Activated naive CD4-positive, alpha-beta T cell treated with anti-CD3 and anti-CD28 coated beads, Interleukin-2, amount 50 U/mL, for 24 hours (primary cell): Measurements from ENCODE around the gene TSN.

Source experiments
- H3K27ac Mint-ChIP-seq: one replicate; pipeline ENCODE4 v1.8.0; 2021; ENCODE audit warnings: mild to moderate bottlenecking, mixed read lengths
- H3K27me3 Mint-ChIP-seq: one replicate; pipeline ENCODE4 v1.8.0; 2021; ENCODE audit warnings: mixed read lengths
- H3K36me3 Mint-ChIP-seq: one replicate; pipeline ENCODE4 v1.8.0; 2021; ENCODE audit warnings: mixed read lengths
- H3K4me1 Mint-ChIP-seq: one replicate; pipeline ENCODE4 v1.8.0; 2021; ENCODE audit warnings: mixed read lengths
- H3K4me3 Mint-ChIP-seq: one replicate; pipeline ENCODE4 v1.8.0; 2021; ENCODE audit warnings: mild to moderate bottlenecking, mixed read lengths
- H3K9me3 Mint-ChIP-seq: one replicate; pipeline ENCODE4 v1.8.0; 2021; ENCODE audit warnings: mixed read lengths

TSN gene

DNA sequence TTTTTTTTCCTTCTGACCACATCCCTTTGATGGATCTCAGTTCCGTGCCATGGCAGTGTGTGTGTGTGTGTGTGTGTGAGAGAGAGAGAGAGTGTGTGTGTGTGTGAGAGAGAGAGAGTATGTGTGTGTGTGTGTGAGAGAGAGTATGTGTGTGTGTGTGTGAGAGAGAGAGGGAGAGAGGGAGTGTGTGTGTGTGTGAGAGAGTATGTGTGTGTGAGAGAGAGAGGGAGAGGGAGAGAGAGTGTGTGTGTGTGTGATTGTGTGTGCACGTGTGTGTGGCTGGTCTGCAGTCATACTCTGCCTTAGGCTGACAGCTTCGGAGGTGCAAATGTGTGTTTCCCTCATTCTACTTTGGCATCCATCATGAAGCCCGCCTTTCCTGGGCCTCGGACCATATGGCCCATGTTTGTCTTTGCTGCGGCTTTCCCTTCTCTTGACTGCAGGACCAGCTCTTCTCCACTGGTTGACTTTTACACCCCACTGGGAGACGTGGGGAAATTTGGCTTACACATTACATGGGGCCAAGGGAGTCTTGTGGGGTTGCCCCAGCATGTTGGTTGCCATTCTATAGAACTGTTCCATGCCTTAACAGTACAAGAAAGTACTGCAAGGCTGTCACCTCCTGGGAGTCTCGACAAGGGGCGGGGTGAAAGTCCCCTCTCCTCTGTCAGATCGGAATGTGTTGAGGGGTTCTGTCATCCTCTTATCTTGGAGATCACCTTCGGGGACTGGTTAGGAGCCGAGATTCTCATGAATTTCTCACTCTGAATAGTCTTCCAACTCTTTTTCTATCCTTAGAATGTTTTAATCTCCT lies 21.6 kb downstream of the TSN start:
- H3K27ac Mint-ChIP-seq = no peak overlapping the region
- H3K36me3 Mint-ChIP-seq = no peaks in the 10 kb centered on the region
- H3K4me3 Mint-ChIP-seq = no peak overlapping the region
- no peaks in the 10 kb centered on the region for H3K9me3 Mint-ChIP-seq
- H3K4me1 Mint-ChIP-seq = no peaks in the 10 kb centered on the region
- H3K27me3 Mint-ChIP-seq = no peaks in the 10 kb centered on the region

DNA sequence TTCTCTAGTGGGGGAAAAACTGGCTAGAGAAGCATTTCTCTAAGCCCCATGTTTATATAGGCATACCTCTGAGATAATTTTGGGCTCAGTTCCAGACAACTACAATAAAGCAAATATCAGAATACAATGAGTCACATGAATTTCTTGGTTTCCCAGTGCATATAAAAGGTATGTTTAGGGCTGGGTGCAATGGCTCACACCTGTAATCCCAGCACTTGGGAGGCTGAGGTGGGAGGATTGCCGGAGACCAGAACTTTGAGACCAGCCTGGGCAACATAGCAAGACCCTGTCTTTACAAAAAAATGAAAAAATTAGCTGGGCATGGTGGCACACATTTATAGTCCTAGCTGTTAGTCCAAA lies 22.2 kb downstream of the TSN start:
- no peaks in the 10 kb centered on the region for H3K9me3 Mint-ChIP-seq
- H3K4me1 Mint-ChIP-seq = no peaks in the 10 kb centered on the region
- no peaks in the 10 kb centered on the region for H3K36me3 Mint-ChIP-seq

DNA sequence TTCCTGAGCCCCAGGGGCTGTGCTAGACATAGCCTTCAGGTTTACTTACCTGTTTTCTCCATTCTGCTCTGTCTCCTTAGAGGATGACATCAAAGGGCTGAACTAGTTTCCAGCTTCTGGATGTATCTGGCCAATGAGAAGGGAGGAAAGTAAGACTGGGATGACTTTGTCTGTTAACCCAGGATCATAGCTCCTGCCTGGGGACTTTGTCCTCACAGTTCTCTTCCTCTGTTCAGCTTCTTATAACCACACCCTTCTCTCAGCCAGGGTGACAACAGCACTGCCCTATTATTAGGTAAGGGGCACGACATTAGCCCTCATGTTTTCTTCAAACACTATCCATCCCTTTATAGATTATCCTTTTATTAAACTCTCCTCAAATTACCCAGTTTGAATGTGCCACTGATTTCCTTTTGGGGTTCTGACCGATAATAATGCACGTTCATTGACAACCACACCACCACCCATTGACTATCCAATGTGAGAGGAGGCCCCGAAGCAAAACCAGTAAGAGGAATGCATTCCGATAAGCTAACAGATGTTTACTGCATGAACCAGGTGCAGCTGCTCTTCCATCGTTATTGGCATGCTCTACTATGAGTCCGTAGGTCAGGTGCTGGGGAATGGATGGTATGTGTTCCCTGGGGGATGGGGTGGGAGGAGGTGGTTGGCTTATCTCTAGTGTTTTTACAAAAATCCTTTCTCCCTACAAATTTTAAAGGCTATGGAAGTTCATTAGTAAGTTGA lies 23.5 kb downstream of the TSN start:
- Mint-ChIP-seq H3K4me3 (no peak overlapping the region), H3K27me3 (no peaks in the 10 kb centered on the region), H3K36me3 (no peaks in the 10 kb centered on the region), H3K27ac (no peak overlapping the region), H3K4me1 (no peaks in the 10 kb centered on the region), H3K9me3 (no peaks in the 10 kb centered on the region)

More for the DNA sequence above, 22.2 kb downstream of the TSN start:
- Mint-ChIP-seq H3K27ac (no peak overlapping the region), H3K4me3 (no peak overlapping the region), H3K27me3 (no peaks in the 10 kb centered on the region)

DNA sequence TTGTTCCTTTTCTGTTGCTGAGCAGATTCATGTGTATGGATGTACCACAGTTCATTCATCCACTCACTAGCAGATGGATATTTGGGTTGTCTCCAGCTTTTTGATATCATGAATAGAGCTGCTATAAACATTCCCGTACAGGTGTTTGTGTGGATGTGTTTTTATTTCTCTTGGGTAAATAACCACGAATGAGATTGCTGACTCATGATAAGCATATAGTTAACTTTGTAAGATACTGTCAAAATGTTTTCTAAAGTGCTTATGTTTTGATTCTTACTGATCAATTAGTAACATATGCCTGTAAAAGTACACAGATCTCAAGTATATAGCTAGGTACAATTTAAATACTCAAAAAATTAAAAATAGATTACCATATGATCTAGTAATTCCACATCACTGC lies 27.7 kb downstream of the TSN start:
- no peak overlapping the region for H3K4me3 Mint-ChIP-seq
- H3K27ac Mint-ChIP-seq = no peak overlapping the region
- H3K9me3 Mint-ChIP-seq = no peaks in the 10 kb centered on the region
- H3K4me1 Mint-ChIP-seq = no peaks in the 10 kb centered on the region
- no peaks in the 10 kb centered on the region for H3K36me3 Mint-ChIP-seq
- H3K27me3 Mint-ChIP-seq = no peaks in the 10 kb centered on the region

DNA sequence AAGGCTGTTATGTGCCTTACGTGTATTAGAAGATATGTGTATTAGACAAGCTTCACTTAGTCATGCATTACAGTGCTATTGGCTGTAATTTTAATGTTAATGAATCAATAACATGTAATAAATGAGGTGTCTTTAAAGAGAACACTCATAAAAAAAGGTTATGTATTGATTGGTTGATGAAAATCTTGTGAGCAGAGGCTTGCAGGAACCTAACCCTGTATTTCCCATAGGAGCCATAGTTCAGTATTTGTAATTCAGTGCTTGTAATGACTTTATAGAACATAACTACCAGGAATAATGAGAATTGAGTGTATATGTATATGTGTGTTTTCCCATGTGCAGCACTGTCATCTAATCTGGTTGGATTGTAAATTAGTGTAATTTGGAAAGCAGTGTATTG lies 33.2 kb downstream of the TSN start:
- no peak overlapping the region for H3K4me3 Mint-ChIP-seq
- H3K9me3 Mint-ChIP-seq = no peaks in the 10 kb centered on the region
- H3K27me3 Mint-ChIP-seq = peaks cover 9% of the 10 kb centered on the region
- no peaks in the 10 kb centered on the region for H3K4me1 Mint-ChIP-seq
- no peak overlapping the region for H3K27ac Mint-ChIP-seq
- H3K36me3 Mint-ChIP-seq = no peaks in the 10 kb centered on the region

DNA sequence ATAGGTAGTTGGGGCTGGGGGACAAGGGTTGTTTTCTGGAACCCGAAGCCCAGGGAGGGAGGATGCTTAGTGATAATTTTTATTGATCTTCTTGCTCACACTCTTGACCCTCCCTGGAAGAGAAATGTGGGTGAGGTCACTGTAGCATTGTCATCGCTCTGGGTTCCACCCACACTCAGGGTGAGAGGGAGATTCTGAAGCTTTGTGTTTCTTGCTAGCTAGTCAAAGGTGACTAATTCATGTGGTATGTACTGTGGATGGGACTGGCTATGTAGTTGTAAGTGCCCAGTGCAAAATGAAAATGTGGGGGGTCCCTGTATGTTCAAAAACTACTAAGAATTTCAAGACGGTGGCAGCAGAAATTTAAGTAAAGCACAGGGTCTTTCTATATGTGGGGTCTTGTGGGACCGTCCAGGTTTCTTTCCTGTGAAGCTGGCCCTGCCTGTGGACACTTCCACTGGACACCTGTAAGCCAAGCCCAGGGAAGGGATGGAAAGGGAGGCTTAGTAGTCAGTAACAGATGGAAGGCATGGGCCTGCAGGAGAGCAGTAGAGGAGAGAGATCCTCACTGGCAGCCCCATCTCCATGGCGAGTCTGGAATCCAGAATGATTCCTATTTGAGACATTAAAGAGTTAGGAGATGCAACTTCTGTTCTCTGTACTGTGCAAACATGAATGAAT lies 35.0 kb downstream of the TSN start:
- H3K4me1 Mint-ChIP-seq = no peaks in the 10 kb centered on the region
- H3K27ac Mint-ChIP-seq = no peak overlapping the region
- no peaks in the 10 kb centered on the region for H3K36me3 Mint-ChIP-seq
- H3K4me3 Mint-ChIP-seq = no peak overlapping the region
- peaks cover 9% of the 10 kb centered on the region for H3K27me3 Mint-ChIP-seq
- H3K9me3 Mint-ChIP-seq = no peaks in the 10 kb centered on the region

DNA sequence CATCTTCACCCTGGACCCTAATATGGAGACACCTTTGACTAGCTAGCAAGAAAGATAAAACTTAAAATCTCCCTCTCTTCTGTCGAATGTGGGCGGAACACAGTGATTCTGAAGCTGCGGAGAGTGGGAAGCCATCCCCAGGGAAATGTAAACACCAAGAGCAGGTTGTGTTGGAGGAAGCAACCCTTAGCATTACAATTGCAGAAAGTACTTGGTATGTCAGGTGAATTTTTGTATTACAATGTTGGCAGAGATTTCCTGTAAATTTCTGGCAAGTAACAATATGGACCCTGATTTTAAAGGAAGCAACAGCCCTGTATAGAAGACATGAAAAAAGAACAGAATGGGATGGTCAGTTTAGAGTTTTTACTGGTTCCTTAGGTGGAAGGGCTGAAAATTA lies 35.8 kb downstream of the TSN start:
- H3K36me3 Mint-ChIP-seq = no peaks in the 10 kb centered on the region
- peaks cover 9% of the 10 kb centered on the region for H3K27me3 Mint-ChIP-seq
- H3K4me3 Mint-ChIP-seq = no peak overlapping the region
- H3K9me3 Mint-ChIP-seq = no peaks in the 10 kb centered on the region
- H3K27ac Mint-ChIP-seq = no peak overlapping the region
- no peaks in the 10 kb centered on the region for H3K4me1 Mint-ChIP-seq

DNA sequence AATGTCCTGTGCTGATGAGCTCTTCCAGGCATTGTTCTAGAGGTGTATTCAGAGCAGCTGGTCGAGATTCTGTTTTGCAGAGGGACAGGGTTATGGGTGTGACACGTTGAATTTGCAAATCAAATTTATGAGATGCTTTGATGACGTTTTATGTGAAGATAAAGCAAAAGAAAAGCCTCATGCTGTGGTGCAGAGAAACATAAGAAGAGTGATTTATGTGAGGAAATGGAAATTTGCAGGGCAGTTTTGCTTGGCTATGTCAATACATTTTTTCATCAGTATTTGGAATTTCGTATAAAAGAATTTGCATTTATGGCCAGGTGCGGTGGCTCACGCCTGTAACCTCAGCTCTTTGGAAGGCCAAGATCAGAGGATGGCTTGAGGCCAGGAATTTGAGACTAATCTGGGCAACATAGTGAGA lies 36.4 kb downstream of the TSN start:
- Mint-ChIP-seq H3K36me3 (no peaks in the 10 kb centered on the region), H3K27me3 (peaks cover 9% of the 10 kb centered on the region), H3K9me3 (no peaks in the 10 kb centered on the region), H3K27ac (no peak overlapping the region), H3K4me3 (no peak overlapping the region), H3K4me1 (no peaks in the 10 kb centered on the region)

DNA sequence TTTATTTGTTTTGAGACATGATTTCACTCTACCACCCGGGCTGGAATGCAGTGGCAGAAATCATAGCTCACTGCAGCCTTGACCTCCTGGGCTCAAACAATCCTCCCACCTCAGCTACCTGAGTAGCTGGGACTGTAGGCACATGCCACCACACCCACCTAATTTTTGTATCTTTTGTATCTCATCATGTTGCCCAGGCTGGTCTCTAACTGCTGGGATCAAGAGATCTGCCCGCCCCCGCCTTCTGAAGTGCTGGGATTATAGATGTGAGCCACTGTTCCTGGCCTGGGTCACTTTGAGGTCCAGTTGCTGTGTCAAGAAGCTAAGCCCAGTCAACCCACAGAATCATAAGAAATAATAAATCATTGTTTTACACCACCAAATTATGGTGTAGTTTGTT lies 38.4 kb downstream of the TSN start:
- Mint-ChIP-seq H3K27me3 (peaks cover 13% of the 10 kb centered on the region), H3K9me3 (no peaks in the 10 kb centered on the region)

DNA sequence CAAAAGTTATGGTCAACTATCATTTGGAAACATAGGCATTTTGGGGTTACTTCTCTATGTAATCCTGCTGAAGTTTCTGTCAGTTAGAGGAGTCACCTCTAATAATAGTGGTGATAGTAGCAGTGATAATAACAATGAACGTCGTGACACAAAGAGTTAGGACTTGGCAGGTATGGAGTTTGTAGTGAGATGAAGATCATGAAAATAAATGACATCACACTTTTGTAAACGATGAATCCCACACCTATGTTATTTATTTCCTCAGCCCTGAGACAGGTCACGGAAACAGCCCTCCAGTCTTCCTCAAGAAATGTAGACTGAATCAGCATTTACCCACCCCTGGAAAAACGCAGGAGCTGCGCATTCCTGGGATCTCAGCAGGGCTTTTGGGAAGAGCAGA lies 38.8 kb downstream of the TSN start:
- Mint-ChIP-seq H3K4me3 (no peak overlapping the region), H3K27me3 (peaks cover 13% of the 10 kb centered on the region), H3K27ac (peak overlapping the region; percentile 43), H3K9me3 (no peaks in the 10 kb centered on the region), H3K4me1 (no peaks in the 10 kb centered on the region), H3K36me3 (no peaks in the 10 kb centered on the region)

More for the DNA sequence above, 38.4 kb downstream of the TSN start:
- Mint-ChIP-seq H3K36me3 (no peaks in the 10 kb centered on the region), H3K27ac (no peak overlapping the region), H3K4me1 (no peaks in the 10 kb centered on the region), H3K4me3 (no peak overlapping the region)

DNA sequence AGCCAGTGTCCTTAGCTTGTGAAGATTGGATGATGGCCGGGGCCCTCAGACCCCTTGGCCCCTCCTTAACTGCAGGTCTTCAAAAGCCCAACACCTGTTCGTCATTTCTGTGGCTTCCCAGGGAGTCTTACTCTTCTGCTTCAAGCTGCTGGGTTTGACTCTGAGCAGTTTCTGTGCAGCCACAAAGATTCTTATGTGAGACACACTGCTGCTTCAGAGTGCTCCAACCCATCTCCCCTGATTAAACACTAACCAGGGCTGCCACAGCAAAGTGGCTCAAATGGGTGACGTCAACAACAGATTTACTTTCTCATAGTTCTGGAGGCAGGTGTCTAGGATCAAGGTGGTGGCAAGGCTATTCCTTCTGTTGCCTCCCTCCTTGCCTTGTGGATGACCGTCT lies 40.8 kb downstream of the TSN start:
- H3K9me3 Mint-ChIP-seq = peaks cover 4% of the 10 kb centered on the region
- H3K36me3 Mint-ChIP-seq = no peaks in the 10 kb centered on the region
- no peak overlapping the region for H3K27ac Mint-ChIP-seq
- H3K4me3 Mint-ChIP-seq = no peak overlapping the region
- peaks cover 6% of the 10 kb centered on the region for H3K27me3 Mint-ChIP-seq
- no peaks in the 10 kb centered on the region for H3K4me1 Mint-ChIP-seq

DNA sequence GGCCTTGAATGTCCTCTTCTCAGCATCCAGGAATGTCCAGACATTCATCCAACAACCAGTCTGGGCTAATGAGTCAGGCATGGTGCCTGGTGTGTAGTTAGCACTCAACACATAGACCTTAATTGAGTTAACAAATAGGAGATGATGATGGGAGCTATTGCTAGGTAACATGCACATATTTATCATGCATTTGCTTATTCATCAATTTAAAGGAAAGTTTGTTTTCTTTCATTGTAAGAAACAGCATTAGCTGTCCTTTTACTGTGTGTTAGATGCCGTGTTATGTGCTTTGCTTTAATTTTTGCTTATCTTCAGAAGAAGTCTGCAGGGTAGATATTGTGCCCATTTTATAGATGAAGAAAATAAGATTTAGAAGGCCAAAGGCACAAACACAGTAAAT lies 43.2 kb downstream of the TSN start:
- no peak overlapping the region for H3K27ac Mint-ChIP-seq
- H3K27me3 Mint-ChIP-seq = peaks cover 9% of the 10 kb centered on the region
- peaks cover 5% of the 10 kb centered on the region for H3K36me3 Mint-ChIP-seq
- peaks cover 13% of the 10 kb centered on the region for H3K9me3 Mint-ChIP-seq
- H3K4me1 Mint-ChIP-seq = no peaks in the 10 kb centered on the region
- no peak overlapping the region for H3K4me3 Mint-ChIP-seq

DNA sequence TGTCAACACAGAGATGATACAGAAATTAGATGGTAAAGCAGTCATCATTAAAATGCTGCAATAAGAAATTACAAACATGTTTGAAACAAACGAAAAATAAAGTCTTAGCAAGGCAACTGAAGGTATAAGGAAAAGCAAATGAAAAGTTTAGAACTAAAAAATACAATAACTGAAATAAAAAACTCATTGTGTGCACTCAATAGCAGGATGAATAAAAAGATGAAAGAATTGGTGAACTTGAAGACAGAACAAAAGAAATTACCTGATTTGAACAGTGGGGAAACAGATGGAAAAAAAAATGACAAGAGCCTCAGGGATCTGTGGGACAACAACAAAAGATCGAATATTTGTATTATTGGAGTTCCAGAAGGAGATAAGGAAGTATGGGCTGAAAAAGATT lies 46.5 kb downstream of the TSN start:
- Mint-ChIP-seq H3K4me3 (no peak overlapping the region), H3K27ac (peak overlapping the region; percentile 32), H3K4me1 (peaks cover 4% of the 10 kb centered on the region)

DNA sequence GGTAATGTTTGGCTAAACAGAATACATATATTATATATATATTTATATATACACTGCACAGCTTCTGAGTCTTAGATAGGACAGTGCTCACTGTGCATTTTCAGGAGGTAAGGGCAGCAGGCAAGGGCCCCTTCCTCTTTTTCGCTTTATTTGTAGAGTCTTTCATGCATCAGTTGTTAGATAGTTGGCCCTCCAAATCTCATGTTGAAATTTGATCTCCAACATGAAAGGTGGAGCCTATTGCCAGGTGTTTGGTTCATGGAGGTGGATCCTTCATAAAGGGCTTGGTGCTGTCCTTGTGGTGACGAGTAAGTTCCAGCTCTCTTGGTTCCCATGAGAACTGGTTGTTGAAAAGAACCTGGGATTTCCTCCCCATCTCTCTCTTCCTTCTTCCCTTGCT lies 48.1 kb downstream of the TSN start:
- Mint-ChIP-seq H3K27ac (no peak overlapping the region), H3K4me1 (peaks cover 4% of the 10 kb centered on the region), H3K9me3 (peaks cover 13% of the 10 kb centered on the region), H3K4me3 (no peak overlapping the region), H3K36me3 (peaks cover 5% of the 10 kb centered on the region), H3K27me3 (peaks cover 10% of the 10 kb centered on the region)

More for the DNA sequence above, 46.5 kb downstream of the TSN start:
- Mint-ChIP-seq H3K36me3 (peaks cover 5% of the 10 kb centered on the region), H3K27me3 (peaks cover 13% of the 10 kb centered on the region), H3K9me3 (peaks cover 13% of the 10 kb centered on the region)

DNA sequence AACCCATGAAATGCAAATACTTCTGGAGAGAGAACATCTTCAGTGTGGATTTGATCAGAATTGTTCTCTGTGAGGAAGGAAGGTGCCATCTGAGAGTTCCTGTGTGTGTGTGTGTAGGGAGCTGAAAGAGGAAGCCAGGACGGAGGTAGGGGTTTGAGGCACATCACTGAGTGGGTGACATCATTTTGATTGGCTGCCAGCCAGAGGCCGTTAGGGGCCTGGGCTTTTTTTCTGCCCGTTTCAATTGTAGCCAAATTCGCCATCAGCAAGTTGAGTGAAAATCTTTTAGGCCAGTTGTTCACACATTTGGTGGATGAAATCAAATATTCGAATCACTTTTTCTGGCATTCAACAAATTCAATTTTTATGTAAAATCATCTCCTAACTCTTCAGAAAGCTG lies 48.9 kb downstream of the TSN start:
- H3K36me3 Mint-ChIP-seq = peaks cover 5% of the 10 kb centered on the region
- H3K9me3 Mint-ChIP-seq = peaks cover 13% of the 10 kb centered on the region
- H3K4me3 Mint-ChIP-seq = no peak overlapping the region
- H3K4me1 Mint-ChIP-seq = peaks cover 4% of the 10 kb centered on the region
- H3K27me3 Mint-ChIP-seq = peaks cover 10% of the 10 kb centered on the region
- H3K27ac Mint-ChIP-seq = no peak overlapping the region
